ENCODE measurements around the gene MGAT4D.

Gene MGAT4D

GRCh38 chr4:140504261-140504660 is 6.2 kb upstream of the MGAT4D start:
- no peak for DNase-seq (ENCODE audit: low read depth in 2 of 2)
- H3K4me3 ChIP-seq (replicated peaks in 1 of 2; ENCODE audit: low read depth in 2 of 2, low read length in 2 of 2), result no peak overlapping the region
- TF ChIP-seq CTCF (IDR thresholded peaks at IDR 0.05; ENCODE audit: low read depth, low read length), result no peak

- no peak for DNase-seq (ENCODE audit: low read depth in 2 of 2)
- no peak for TF ChIP-seq CTCF (IDR thresholded peaks at IDR 0.05; ENCODE audit: low read depth, low read length)
- no peak overlapping the region for H3K4me3 ChIP-seq (replicated peaks in 1 of 2; ENCODE audit: low read depth in 2 of 2, low read length in 2 of 2)
These were observed 1.3 kb upstream of the MGAT4D start for GRCh38 chr4:140499391-140499790.

- no peak overlapping the region for H3K4me3 ChIP-seq (replicated peaks in 1 of 2; ENCODE audit: low read depth in 2 of 2, low read length in 2 of 2)
- TF ChIP-seq CTCF (IDR thresholded peaks at IDR 0.05; ENCODE audit: low read depth, low read length), result no peak
- no peak for DNase-seq (ENCODE audit: low read depth in 2 of 2)
These were observed 717 bp downstream of the MGAT4D start for GRCh38 chr4:140497405-140497746.

GRCh38 chr4:140485939-140486338 is 12.2 kb downstream of the MGAT4D start:
- H3K4me3 ChIP-seq (replicated peaks in 1 of 2; ENCODE audit: low read depth in 2 of 2, low read length in 2 of 2), result no peak overlapping the region
- no peak for TF ChIP-seq CTCF (IDR thresholded peaks at IDR 0.05; ENCODE audit: low read depth, low read length)
- DNase-seq (ENCODE audit: low read depth in 2 of 2), result no peak

- no peak overlapping the region for H3K4me3 ChIP-seq (replicated peaks in 1 of 2; ENCODE audit: low read depth in 2 of 2, low read length in 2 of 2)
- DNase-seq (ENCODE audit: low read depth in 2 of 2), result no peak
- no peak for TF ChIP-seq CTCF (IDR thresholded peaks at IDR 0.05; ENCODE audit: low read depth, low read length)
These were observed 14.6 kb downstream of the MGAT4D start for GRCh38 chr4:140483445-140483844.

- no peak for TF ChIP-seq CTCF (IDR thresholded peaks at IDR 0.05; ENCODE audit: low read depth, low read length)
- DNase-seq (ENCODE audit: low read depth in 2 of 2), result peak in 1 of 2 donors; percentile 1
These were observed 25.9 kb downstream of the MGAT4D start for GRCh38 chr4:140472156-140472555.

More at GRCh38 chr4:140472156-140472555, 25.9 kb downstream of the MGAT4D start:
- H3K4me3 ChIP-seq (replicated peaks in 1 of 2; ENCODE audit: low read depth in 2 of 2, low read length in 2 of 2), result no peak overlapping the region

All from cardiac fibroblast (primary cell).